Stimulated activated CD4-positive, alpha-beta T cell treated with anti-CD3 and anti-CD28 coated beads, Interleukin-12 subunit alpha, Interleukin-12 subunit beta, amount 100 ng/mL, for 48 hours (primary cell): ENCODE results near the gene C19orf33.

ENCODE experiments used
- DNase-seq, 3 donors: peaks; one replicate each; pipeline ENCODE4 v3.0.0-alpha.2; 2020; ENCODE audit warnings: low read depth in 2 of 3, low spot score in 1 of 3

Gene C19orf33

GRCh38 chr19:38308006-38308766 lies 4.1 kb downstream of the C19orf33 start:
- DNase-seq = no peak

- DNase-seq = no peak
Observed at GRCh38 chr19:38308926-38309614, 5.0 kb downstream of the C19orf33 start.

- no peak for DNase-seq
Observed at GRCh38 chr19:38309615-38310278, 5.7 kb downstream of the C19orf33 start.

GRCh38 chr19:38310279-38310670 lies 6.2 kb downstream of the C19orf33 start:
- no peak for DNase-seq

GRCh38 chr19:38310986-38311385 lies 6.9 kb downstream of the C19orf33 start:
- DNase-seq = no peak

- DNase-seq = peak; percentile 89 to 95 (median 94)
Observed at GRCh38 chr19:38315657-38316476, 11.8 kb downstream of the C19orf33 start, which contains the start of gene YIF1B. TSS of gene YIF1B (minus strand) at chr19:38315947. CDS start at chr19:38315917, 30 bp downstream.

GRCh38 chr19:38316477-38317067 lies 12.5 kb downstream of the C19orf33 start:
- DNase-seq = no peak

- DNase-seq = no peak
Observed at GRCh38 chr19:38317104-38317612, 13.1 kb downstream of the C19orf33 start.

GRCh38 chr19:38318660-38319059 lies 14.6 kb downstream of the C19orf33 start:
- no peak for DNase-seq

- peak; percentile 11 to 33 (median 28) for DNase-seq
Observed at GRCh38 chr19:38319421-38320258, 15.6 kb downstream of the C19orf33 start, which contains the start of gene KCNK6. TSS of gene KCNK6 (plus strand) at chr19:38319845. CDS start at chr19:38319951, 106 bp downstream.

- DNase-seq = no peak
Observed at GRCh38 chr19:38320969-38321339, 16.9 kb downstream of the C19orf33 start.

GRCh38 chr19:38321646-38322196 lies 17.7 kb downstream of the C19orf33 start:
- DNase-seq = no peak

GRCh38 chr19:38323291-38323690 lies 19.2 kb downstream of the C19orf33 start:
- DNase-seq = no peak

GRCh38 chr19:38324431-38324830 lies 20.4 kb downstream of the C19orf33 start:
- no peak for DNase-seq

- DNase-seq = no peak
Observed at GRCh38 chr19:38326591-38326990, 22.5 kb downstream of the C19orf33 start.

GRCh38 chr19:38329651-38330050 lies 25.6 kb downstream of the C19orf33 start:
- DNase-seq = no peak

- no peak for DNase-seq
Observed at GRCh38 chr19:38331728-38332127, 27.7 kb downstream of the C19orf33 start.

GRCh38 chr19:38333245-38333644 lies 29.2 kb downstream of the C19orf33 start:
- no peak for DNase-seq

- peak; percentile 91 to 94 (median 92) for DNase-seq
Observed at GRCh38 chr19:38335949-38336637, 32.0 kb downstream of the C19orf33 start.
